ENCODE data around the gene TNP2.

The TNP2 gene

GRCh38 chr16:11277607-11278337, 8.6 kb upstream of the TNP2 start:
- TF ChIP-seq CTCF (conservative IDR thresholded peaks at IDR 0.05; ENCODE audit: low read depth): no peak
- DNase-seq (ENCODE audit: low spot score): no peak
- ChIA-PET POLR2A (ENCODE audit: low non-redundant PET) (no interaction called here), CTCF (interaction anchor here (0.7 kb wide), 1 partner anchor 13 kb away, joined by 3 read pairs; no protein-coding TSS in a partner anchor)
- H3K27ac ChIP-seq: no peak overlapping the region

GRCh38 chr16:11276896-11277593, 7.9 kb upstream of the TNP2 start:
- CTCF ChIA-PET: interaction anchor here (0.6 to 0.9 kb wide), 3 partner anchors 22 to 1021 kb away, joined by 3 to 6 read pairs (median 4); no protein-coding TSS in a partner anchor
- no peak for DNase-seq (ENCODE audit: low spot score)
- TF ChIP-seq CTCF (conservative IDR thresholded peaks at IDR 0.05; ENCODE audit: low read depth): no peak
- no peak overlapping the region for H3K27ac ChIP-seq
- POLR2A ChIA-PET (ENCODE audit: low non-redundant PET): no interaction called here

- POLR2A ChIA-PET (ENCODE audit: low non-redundant PET): no interaction called here
- no peak for TF ChIP-seq CTCF (conservative IDR thresholded peaks at IDR 0.05; ENCODE audit: low read depth)
- H3K27ac ChIP-seq: no peak within 1 kb of the TSS
- DNase-seq (ENCODE audit: low spot score): no peak
- CTCF ChIA-PET: interaction anchor here (0.6 to 0.9 kb wide), 4 partner anchors 10 to 1020 kb away, joined by 3 to 6 read pairs (median 4); no protein-coding TSS in a partner anchor
These were observed 7.2 kb upstream of the TNP2 start, which contains the start of gene PRM2 for GRCh38 chr16:11276143-11276895. PRM2 (minus strand) TSS chr16:11276480; CDS start chr16:11276370, 110 bp downstream.

- DNase-seq (ENCODE audit: low spot score): no peak
- TF ChIP-seq CTCF (conservative IDR thresholded peaks at IDR 0.05; ENCODE audit: low read depth): no peak
- ChIA-PET POLR2A (ENCODE audit: low non-redundant PET) (no interaction called here), CTCF (no interaction called here)
- no peak overlapping the region for H3K27ac ChIP-seq
These were observed 5.8 kb upstream of the TNP2 start for GRCh38 chr16:11274964-11275363.

- POLR2A ChIA-PET (ENCODE audit: low non-redundant PET): no interaction called here
- no peak overlapping the region for H3K27ac ChIP-seq
- TF ChIP-seq CTCF (conservative IDR thresholded peaks at IDR 0.05; ENCODE audit: low read depth): no peak
- no peak for DNase-seq (ENCODE audit: low spot score)
- CTCF ChIA-PET: interaction anchor here (1.1 kb wide), 1 partner anchor 310 kb away, joined by 3 read pairs; no protein-coding TSS in a partner anchor
These were observed 4.7 kb upstream of the TNP2 start for GRCh38 chr16:11273721-11274324.
